ENCODE results near the gene PPM1L.

The PPM1L gene

DNA sequence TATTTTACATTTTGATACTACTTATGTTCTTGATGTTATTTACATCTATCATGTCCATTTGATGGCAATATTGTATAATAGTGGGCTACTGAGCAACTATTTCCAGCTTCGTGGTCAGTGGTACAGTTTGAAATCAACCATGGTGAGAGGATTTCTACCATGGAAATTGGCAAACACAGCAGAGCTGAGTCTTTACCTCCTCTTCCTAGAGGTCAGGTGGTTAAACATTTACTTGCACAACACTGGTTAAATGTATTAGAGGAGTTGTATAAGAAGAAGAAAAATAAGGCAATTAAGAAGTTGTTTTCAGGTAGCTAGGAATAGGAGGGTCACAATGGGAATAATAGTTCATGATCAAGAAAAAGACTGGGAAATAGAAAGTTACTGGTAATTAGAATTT lies 7.2 kb upstream of the PPM1L start:
- Histone ChIP-seq H3K4me1 (ENCODE audit: insufficient read depth, low read length) (peaks cover 5% of the 10 kb centered on the region; the same call in 1 of the 2 replicates), H3K36me3 (ENCODE audit: insufficient read depth, low read length) (no peaks in the 10 kb centered on the region), H3K4me2 (ENCODE audit: insufficient read depth, low read length) (no peak overlapping the region), H3K9me3 (ENCODE audit: insufficient read depth, low read length, severe bottlenecking) (no peaks in the 10 kb centered on the region), H3K27me3 (ENCODE audit: insufficient read depth, low read length, poor library complexity) (no peaks in the 10 kb centered on the region), H3K4me3 (ENCODE audit: low read depth in 1 of 2, low read length in 2 of 2) (no peak overlapping the region), H3K27ac (ENCODE audit: low read length) (no peak overlapping the region), H4K20me1 (ENCODE audit: insufficient read depth, low read length) (peaks cover 3% of the 10 kb centered on the region; the same call in 1 of the 2 replicates), H3K79me2 (ENCODE audit: insufficient read depth, low read length) (no peaks in the 10 kb centered on the region), H3K9ac (ENCODE audit: low read depth, low read length) (no peak overlapping the region), H2AFZ (ENCODE audit: low read depth, low read length) (no peak overlapping the region)
- ATAC-seq (ENCODE audit: insufficient read depth, low read depth) (no peak), DNase-seq (no peak)
- TF ChIP-seq, protein P1, sequence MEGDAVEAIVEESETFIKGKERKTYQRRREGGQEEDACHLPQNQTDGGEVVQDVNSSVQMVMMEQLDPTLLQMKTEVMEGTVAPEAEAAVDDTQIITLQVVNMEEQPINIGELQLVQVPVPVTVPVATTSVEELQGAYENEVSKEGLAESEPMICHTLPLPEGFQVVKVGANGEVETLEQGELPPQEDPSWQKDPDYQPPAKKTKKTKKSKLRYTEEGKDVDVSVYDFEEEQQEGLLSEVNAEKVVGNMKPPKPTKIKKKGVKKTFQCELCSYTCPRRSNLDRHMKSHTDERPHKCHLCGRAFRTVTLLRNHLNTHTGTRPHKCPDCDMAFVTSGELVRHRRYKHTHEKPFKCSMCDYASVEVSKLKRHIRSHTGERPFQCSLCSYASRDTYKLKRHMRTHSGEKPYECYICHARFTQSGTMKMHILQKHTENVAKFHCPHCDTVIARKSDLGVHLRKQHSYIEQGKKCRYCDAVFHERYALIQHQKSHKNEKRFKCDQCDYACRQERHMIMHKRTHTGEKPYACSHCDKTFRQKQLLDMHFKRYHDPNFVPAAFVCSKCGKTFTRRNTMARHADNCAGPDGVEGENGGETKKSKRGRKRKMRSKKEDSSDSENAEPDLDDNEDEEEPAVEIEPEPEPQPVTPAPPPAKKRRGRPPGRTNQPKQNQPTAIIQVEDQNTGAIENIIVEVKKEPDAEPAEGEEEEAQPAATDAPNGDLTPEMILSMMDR (IDR thresholded peaks at IDR 0.05; ENCODE audit: borderline replicate concordance, extremely low read depth, low read length, poor library complexity, severe bottlenecking): no peak
- no peak for TF ChIP-seq EZH2 (IDR thresholded peaks at IDR 0.05; ENCODE audit: borderline replicate concordance, low read depth, low read length, severe bottlenecking)

DNA sequence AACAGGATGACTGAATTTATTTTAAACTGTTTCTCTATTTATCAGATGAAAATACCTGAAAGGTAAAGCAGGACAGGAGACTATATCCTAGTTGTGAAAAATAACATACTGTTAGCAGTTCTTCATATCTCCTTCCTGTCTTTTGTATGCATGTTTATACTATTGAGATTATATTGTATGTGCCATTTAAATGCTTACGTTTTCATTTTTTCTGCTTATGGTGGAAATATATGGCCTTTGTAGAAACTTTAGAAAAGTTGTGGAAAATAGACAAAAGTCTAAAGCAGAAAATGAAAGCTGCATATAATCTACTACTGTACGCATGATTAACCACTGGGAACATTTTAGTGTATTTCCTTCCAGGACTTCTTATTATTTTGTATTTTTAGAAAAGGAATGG lies 2.1 kb upstream of the PPM1L start:
- Histone ChIP-seq H3K9me3 (ENCODE audit: insufficient read depth, low read length, severe bottlenecking) (no peaks in the 10 kb centered on the region), H3K27me3 (ENCODE audit: insufficient read depth, low read length, poor library complexity) (no peaks in the 10 kb centered on the region), H3K36me3 (ENCODE audit: insufficient read depth, low read length) (no peaks in the 10 kb centered on the region), H3K4me1 (ENCODE audit: insufficient read depth, low read length) (peaks cover 38% of the 10 kb centered on the region), H4K20me1 (ENCODE audit: insufficient read depth, low read length) (peaks cover 3% of the 10 kb centered on the region; the same call in 1 of the 2 replicates), H3K27ac (ENCODE audit: low read length) (peak overlapping the region; percentile 80; the same call in 1 of the 2 replicates), H2AFZ (ENCODE audit: low read depth, low read length) (peak overlapping the region; percentile 78; the same call in 1 of the 2 replicates), H3K79me2 (ENCODE audit: insufficient read depth, low read length) (peaks cover 34% of the 10 kb centered on the region), H3K4me2 (ENCODE audit: insufficient read depth, low read length) (peak overlapping the region; percentile 95), H3K9ac (ENCODE audit: low read depth, low read length) (peak overlapping the region; percentile 78), H3K4me3 (ENCODE audit: low read depth in 1 of 2, low read length in 2 of 2) (peak overlapping the region; percentile 89 to 92)
- DNase-seq (no peak), ATAC-seq (ENCODE audit: insufficient read depth, low read depth) (no peak)
- no peak for TF ChIP-seq EZH2 (IDR thresholded peaks at IDR 0.05; ENCODE audit: borderline replicate concordance, low read depth, low read length, severe bottlenecking)
- TF ChIP-seq, protein P1 (IDR thresholded peaks at IDR 0.05; ENCODE audit: borderline replicate concordance, extremely low read depth, low read length, poor library complexity, severe bottlenecking): no peak

DNA sequence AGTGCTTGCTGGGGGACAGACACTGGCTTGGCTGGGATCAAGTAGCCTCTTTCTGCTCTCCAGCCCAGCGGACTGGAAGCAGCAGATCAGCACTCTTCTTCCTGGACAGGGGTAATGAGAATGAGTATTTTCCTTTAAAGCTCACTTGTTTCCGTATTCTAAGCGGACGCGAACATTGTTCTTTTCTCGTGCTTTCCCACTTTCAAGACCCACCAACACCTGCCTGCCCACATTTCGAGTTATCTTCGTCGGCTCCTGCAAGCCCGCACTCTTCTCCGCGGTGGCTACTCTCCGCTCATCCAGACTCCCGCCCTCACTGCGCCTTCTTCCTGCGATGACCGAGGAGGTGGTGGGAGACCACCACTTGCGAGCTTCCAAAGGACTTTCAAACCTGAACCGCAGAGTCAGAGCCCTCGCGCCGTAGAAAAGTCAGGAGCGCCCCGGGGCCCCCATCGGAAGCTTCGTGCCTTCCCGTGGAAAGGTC lies 1.6 kb upstream of the PPM1L start:
- peaks cover 3% of the 10 kb centered on the region; the same call in 1 of the 2 replicates for H4K20me1 ChIP-seq (ENCODE audit: insufficient read depth, low read length)
- H3K27ac ChIP-seq (ENCODE audit: low read length): peak overlapping the region; percentile 80
- peak overlapping the region; percentile 78 for H2AFZ ChIP-seq (ENCODE audit: low read depth, low read length)
- peak overlapping the region; percentile 95 for H3K4me2 ChIP-seq (ENCODE audit: insufficient read depth, low read length)
- H3K27me3 ChIP-seq (ENCODE audit: insufficient read depth, low read length, poor library complexity): no peaks in the 10 kb centered on the region
- ATAC-seq (ENCODE audit: insufficient read depth, low read depth): no peak
- H3K36me3 ChIP-seq (ENCODE audit: insufficient read depth, low read length): no peaks in the 10 kb centered on the region
- peak overlapping the region; percentile 89 to 92 for H3K4me3 ChIP-seq (ENCODE audit: low read depth in 1 of 2, low read length in 2 of 2)
- TF ChIP-seq, protein P1 (IDR thresholded peaks at IDR 0.05; ENCODE audit: borderline replicate concordance, extremely low read depth, low read length, poor library complexity, severe bottlenecking): no peak
- TF ChIP-seq EZH2 (IDR thresholded peaks at IDR 0.05; ENCODE audit: borderline replicate concordance, low read depth, low read length, severe bottlenecking): no peak
- peaks cover 43% of the 10 kb centered on the region for H3K4me1 ChIP-seq (ENCODE audit: insufficient read depth, low read length)
- peak; percentile 43 for DNase-seq
- peak overlapping the region; percentile 78 for H3K9ac ChIP-seq (ENCODE audit: low read depth, low read length)
- peaks cover 38% of the 10 kb centered on the region for H3K79me2 ChIP-seq (ENCODE audit: insufficient read depth, low read length)
- no peaks in the 10 kb centered on the region for H3K9me3 ChIP-seq (ENCODE audit: insufficient read depth, low read length, severe bottlenecking)
